Erythroblast (primary cell): Measurements from ENCODE around the gene TAF7.

Experiments
- GATA1 ChIP-seq: IDR thresholded peaks from 2 replicates; pipeline ENCODE4 v1.6.1; 2011; ENCODE audit warnings: low read depth, mild to moderate bottlenecking, control low read depth, low read length, moderate library complexity
- POLR2A ChIP-seq: IDR thresholded peaks from 2 replicates; pipeline ENCODE4 v1.6.1; 2011; ENCODE audit warnings: mild to moderate bottlenecking, low read length

DNA sequence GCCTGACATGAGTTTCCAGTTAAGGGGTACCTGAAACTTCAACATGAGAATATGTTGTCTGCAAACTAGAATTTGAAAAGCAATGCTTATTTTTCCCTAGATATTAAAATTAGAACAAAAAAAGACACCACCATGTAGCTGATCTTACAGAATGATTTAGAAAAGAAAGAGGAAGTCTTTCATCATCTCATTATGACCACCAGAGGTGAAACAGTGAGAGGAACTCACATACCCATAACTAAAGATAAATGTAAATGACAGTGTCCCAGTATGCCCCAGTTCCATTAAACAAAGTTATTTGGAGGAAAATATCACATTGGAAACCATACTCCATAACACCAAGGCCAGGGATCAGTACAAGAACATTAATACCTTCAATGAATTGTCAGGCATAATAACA is 6.9 kb downstream of the TAF7 start:
- TF ChIP-seq POLR2A (no peak), GATA1 (no peak)
